Activated naive CD4-positive, alpha-beta T cell (primary cell): ENCODE results near the gene PARVB.

Source experiments
- DNase-seq, 4 experiments: peaks; one replicate each; lab custom pipeline; 2025; lab: John Stamatoyannopoulos, UW

The PARVB gene

DNA sequence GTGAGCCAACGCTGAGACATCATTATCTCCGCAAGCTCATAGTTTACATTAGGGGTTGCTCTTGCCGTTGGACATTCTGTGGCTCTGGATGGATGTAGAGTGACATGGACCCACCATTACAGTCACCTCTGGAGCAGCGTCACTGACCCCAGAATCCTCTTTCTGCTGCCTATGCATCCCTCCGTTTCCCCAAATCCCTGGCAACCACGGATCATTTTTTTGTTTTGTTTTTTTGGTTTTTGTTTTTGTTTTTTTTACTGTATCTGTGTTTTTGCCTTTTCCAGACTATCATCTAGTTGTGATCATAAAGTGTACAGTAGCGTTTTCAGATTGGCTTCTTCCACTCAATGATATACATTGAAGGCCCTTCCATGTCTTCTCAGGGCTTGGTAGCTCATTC, 4.0 kb downstream of the PARVB start:
- DNase-seq: no peak

DNA sequence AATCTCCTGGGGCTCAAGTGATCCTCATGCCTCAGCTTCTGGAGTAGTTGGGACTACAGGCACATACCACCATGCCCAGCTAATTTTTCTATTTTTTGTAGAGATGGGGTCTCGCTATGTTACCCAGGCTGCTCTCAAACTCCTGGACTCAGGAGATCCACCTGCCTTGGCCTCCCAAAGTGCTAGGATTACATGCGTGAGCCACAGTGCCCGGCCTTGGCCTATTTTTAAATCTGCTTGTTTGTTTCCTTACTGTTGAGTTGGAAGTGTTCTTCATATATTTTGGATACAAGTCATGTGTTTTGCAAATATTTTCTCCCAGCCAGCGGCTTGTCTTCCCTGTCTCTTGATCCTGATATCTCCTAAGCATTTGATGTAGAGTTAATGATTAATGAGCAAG, 5.0 kb downstream of the PARVB start:
- no peak for DNase-seq

DNA sequence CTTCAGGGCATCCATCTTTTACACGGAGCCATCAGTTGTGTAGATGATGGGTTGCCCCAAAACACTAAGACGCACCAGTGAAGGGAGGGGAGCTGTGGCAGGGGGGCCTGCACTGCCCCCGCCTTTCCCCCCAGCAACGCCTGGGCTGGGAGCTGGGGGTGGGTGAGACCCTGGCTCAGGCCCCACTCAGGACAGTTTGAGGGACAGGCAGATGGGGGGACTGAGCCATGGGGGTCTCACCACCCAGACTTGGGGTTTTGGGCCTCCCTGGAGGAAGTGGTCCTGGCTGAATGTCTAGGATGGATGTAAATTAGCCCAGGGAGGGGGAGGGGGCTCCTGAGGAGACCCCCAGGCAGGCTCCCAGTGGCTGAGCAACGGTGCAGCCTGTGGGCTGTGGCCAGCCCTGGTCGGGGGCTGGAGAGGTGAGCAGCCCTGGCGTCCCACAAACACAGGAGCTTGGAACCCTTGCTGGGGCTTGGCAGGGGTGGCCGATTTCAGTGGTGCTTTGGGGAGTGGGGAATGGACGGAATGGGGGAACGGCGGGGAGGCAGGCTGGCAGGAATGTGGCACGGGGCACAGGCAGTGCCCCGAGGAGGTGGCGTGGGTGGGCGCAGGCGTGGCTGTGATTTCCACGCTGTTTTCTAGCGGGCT, 6.1 kb downstream of the PARVB start:
- no peak for DNase-seq

DNA sequence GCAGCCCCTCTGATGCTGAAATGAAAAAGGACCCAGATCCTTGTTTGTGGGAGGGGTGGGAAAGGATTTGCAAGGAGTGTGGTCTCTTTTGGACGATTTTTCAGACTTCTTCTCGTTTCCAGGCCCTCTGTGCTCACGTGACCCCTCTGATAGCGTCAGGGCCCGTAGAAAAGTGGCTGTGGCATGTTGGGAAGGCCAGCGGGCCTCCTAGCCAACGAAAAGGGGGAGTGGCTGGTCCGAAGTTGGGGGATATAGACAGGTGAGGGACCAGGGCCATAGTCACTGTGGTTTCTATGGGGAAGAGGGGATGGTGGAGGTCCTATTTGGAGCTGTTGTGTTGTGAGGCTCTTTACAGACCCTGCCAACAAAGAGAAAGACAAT, 6.6 kb downstream of the PARVB start:
- no peak for DNase-seq

DNA sequence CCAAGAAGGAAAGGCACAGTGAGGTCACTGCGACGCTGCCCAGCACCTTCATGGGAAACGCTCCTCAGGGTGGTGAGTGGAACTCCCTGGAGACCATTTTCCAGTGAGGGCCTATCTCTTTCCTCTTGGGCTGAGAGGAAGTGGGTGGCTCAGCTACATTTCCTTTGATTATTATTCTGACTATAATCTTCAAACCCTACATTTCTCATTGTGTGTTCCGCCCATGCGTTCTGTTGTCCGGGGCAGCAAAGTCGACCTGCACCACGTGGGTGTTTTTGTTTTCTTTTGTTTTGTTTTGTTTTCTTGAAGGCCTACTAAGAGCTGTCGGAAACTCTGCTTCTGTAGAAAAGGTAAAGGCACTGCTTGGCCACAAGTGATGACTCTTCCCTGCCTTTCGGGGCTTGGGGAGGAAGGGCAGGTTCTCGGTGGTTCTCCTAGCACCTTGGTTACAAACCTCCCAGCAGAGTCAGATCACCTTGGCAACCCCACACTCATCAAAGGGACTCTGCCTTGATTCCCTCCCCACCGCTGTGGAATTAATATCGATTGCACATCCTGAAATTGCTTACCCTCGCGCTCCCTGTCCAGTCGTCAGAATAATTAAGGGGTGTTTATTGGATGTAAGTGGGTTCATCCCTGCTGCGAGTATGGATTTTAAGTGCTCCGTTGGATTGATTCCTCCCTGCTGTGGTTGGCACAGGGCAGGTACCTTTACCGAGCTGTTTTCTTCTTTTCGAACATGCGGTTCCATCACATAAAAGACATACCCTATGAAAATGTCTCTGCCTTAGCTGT, 7.3 kb downstream of the PARVB start:
- DNase-seq: no peak

DNA sequence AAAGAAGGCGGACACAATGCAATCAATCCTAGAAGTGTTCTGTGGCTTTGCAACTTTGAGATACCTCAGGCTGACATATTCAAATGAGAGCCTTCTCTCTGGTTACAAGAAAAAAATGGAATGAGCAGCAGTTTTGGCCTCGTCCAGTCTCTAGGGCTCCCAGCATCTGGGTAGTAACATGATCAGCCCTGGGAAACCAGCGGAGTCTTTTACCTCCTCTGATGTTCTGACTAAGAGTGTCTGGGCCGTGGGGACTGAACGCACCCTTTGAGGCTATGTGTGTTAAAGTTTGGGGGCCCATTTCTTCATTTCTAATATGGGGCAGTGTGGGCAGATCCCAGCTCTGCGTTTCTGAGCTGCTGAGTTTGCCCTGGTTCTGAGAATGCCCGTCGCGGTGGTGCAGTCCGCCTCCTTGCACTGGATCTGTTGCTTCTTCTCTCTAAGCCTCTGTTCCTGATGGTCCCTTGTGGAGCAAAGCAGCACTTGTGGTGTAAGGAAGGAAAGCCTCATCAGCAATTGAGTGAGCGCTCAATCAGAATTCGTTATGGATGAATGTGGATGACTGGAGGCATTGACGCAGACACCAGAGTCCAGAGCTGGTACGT, 8.1 kb downstream of the PARVB start:
- no peak for DNase-seq

DNA sequence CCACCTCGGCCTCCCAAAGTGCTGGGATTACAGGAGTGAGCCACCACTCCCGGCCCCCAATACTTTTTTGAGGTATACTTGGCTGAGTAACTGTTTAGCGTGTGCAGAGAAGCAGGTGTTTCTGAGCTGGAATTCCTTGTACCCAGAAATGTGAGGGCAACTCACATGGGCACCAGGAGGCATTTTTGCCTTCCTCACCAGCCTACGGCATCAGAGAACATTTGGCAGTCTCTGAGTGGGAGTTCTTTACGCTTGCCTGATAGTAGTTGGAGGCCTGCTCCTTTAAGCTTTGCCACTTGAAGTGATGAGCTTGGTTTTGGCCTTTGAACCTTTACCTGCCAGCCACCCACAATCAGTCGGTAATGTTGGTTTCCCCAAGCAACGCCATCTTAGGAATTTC, 9.2 kb downstream of the PARVB start:
- no peak for DNase-seq

DNA sequence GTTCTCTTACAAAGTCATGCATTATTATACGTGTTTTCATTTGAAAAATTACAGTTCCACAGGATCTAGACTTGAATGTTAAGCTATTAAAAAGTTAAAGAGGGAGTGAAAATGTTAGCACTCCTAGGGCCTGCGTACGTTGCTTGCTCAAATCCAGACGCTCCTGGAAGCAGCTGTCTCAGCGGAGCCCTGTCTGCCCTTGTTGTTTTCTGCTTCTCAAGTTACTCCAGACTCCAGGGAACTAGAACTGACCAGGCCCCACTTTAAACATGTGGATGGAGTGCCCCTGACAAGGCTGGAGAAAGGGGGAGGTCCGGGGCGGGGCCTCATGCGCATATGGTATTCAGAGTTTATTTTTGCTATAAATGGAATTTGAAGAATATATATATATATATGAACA, 9.6 kb downstream of the PARVB start:
- no peak for DNase-seq

DNA sequence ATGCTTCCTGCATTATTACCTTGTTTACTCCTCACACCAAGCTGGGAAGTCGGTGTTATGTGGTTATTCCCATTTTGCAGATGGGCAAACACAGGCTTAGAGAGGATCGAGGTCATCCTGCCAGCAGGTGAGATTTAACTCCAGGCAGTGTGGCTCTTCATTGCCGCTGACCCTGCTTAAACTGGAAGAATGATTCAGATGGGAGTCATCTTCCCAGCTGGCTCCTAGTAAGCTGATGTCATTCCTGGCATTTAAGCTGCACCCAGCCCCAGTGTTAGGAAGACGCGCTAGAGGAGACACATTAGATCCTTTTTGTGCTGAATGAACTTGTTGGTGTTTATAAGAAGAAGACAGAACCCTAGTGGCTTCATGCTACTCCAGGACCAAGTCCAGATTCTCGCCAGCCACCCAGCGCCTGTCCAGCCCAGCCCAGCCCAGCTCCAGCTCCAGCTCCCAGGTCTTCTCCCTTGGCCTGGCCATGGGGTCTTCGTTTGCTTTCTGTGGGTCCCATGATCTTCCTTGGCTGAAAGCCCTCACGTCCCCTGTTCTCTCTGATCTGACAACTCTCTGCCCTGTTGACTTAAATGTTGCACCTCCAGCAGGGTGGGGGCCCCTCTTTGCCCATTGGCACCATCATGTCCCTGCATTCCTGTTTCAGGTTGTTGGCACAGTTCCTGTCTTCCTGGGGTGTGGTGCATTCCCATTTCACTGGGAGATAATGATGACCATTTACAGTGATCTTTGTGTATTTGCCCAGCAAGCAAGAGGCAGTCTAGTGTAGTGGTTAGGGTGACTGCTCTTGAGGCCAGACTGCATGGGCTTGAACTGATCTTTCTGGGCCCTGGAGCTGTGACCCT, 13.6 kb downstream of the PARVB start:
- DNase-seq: no peak

DNA sequence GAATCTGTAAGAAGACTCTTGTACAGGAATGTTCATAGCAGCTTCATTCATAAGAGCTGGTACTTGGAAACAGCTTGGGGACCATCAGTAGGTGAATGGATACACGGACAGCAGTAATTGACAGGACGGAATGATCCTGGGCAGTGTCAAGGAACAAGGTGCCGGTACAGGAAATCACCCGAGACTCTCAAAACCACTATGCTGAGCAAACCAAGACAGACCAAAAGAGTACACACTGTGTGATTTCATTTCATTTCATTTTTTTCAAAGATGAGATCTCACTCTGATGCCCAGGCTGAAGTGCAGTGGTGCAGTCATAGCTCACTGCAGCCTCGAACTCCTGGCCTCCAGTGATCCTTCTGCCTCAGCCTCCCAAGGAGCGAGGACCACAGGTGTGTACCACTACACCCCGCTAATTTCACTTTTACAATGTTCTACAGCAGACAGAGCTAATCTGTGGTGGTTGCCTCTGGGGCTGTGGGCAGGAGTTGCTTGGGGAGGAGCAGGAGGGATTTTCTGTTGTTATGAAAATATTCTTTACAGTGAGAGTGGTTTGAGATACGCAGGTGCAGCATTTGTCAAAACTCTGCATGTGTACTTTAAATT, 15.6 kb downstream of the PARVB start:
- DNase-seq: no peak

DNA sequence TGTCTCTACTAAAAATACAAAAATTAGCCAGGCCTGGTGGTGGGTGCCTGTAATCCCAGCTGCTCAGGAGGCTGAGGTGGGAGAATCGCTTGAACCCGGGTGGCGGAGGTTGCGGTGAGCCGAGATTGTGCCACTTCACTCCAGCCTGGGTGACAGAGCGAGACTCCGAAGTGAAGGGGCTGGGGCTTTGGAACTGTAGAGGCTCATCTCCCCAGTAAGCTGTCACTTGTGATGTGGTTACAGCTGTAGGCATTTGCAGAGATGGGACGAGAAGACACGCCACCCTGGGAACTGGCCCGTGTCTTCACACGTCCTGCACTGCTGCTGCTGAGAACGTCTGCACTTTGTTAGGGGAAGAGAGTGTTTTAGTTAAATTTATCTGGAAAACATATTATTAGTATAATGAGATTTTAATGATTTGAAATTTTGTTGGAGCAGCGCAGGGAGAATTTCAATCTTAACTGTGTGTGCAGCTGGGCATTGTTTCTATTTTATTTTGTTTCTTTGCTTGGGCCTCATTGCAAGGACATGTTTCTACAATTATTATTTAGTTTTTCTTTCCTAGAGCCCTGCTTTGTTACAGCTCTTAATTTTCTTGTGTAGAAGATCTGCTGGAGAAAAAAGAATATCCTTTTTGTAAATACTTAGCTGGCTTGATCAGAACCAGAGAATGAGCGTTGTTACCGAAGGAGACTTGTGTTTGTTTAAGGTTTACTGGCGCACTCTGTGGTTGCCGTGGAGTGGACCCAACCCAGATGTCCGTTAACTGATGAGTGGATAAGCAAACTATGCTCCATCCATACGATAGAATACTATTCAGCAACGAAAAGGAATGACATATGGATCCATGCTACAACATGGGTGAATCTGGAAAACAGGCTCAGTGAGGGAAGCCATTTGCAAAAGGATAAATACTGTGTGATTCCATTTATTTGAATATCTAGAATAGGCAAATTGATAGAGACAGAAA, 18.4 kb downstream of the PARVB start:
- no peak for DNase-seq

DNA sequence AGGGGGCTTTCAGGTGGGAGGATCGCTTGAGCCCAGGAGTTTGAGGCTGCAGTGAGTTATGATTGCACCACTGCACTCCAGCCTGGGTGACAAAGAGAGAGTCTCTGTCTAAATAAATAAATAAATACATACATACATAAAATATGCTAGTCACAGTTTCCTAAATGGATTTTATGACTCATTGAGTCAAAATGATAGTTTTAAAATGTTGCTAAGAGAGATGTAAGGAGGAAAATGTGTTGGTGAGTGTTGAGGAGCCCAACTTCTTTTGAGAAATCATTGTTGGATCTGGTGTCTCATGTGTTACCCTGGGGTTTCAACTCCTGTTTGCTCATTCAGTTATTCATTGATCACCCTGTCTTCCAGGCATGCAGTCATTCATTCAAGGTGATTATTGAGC, 21.0 kb downstream of the PARVB start:
- DNase-seq: no peak

DNA sequence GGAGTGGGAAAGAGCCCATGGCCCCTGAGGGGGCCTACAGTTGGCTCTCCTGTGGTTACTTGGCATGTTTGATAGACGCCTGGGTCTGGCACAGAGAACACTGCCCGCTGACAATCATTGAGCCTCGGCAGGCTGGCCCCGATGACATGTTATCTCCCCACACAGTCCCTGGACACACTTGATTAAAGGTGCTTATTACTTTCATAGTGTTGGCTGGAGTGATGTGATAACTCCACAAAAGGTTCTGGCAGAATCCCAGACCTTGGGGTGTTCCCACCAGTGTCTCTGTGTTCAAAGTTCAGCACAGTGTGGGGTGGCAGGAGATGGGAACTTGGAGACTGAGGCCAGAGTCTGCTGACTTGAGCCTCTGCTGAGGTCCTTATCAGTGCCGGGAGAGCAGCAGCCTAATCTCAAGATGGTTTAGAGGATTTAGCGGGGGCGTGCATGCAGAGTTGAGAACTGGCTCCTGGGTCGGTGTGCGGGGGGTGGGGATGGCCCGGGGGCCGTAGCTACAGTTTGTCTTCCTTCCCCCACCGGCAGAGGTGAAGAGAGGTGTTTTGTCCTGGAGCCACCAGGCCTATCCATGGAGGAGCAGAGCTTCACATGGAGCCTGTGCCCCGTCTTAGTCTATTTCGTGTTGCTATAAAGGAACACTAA, 22.5 kb downstream of the PARVB start:
- DNase-seq: no peak

DNA sequence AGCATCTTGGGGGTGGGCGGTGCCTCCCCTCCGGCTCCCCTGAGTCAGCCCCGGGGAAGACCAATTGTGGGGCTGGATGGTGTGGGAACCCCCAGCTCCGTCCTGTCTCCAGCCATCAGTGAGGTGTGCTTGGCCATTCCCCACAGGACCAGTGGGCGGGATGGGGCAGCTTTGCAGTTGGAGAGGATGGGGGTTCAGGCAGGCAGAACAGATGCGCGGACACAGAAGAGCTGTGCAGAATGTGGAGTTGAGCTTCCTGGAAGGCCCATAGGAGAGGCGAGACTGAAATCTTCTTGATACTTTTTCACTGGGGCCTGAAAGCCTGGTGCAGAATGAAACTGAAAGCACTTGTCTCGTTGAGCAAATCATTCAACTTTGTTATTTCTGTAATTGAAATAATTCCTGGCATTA, 23.8 kb downstream of the PARVB start:
- no peak for DNase-seq

DNA sequence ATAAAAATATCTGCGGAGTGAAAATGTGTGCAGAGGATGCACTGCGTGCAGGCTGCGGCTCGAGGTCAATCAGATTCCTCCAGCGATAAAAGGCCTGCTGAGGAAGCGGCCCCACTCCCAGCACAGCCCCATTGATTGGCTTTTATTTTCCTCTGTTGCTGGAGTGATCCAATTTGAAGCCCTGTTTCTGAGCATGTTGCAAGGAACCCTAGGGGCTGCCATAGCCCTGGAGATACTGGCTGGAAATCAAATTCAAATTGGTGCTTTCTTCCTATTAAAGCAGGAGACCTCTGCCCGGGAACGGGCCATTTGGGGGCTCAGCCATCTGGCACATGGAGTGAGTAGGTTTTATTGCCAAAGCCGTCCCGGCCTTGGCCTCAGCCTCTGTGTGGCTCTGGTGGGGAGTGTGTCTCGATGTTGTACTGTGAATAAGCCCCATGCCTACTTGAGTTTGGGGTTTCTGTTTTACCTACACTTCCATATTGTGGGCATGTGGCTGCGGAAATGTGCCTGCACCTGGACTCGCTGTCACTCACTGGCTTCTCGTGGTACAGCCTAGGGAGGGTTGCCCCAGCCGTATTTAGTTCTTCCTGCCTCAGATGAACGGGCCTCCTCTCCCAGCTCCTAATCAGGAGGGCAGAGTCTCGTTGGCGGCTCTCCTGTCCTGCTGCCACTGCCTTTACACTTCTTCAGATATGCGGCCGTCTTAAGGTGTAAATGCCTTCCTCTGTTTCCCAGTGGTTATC, 25.6 kb downstream of the PARVB start:
- DNase-seq: no peak

DNA sequence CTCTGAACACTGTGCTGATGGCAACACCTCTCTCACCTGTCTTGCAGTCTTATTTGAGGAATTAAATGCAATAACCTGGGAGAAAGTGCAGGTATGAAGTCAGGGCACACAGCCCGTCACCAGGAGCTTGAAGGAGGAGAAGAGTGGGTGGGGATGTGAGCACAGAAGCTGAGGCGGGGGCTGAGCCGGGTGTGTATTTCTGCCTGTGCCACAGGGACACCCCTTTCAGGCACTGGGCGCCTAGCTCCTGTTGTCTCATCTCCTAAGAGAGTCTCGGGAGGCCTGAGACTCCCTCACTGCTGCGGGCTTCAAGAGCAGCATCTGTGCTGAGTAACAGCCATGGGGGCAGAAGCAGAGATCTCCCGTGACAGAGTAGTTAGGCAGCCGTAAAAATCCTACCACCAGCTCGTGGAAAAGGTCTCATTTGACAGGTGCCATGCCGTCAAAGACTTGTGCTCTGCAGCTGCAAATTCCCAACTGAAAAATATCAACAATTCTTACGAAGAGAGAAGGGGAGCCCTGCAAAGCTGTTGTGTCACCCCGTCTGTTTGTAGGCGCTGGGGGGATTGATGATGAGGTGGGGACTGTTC, 26.8 kb downstream of the PARVB start:
- DNase-seq: no peak

DNA sequence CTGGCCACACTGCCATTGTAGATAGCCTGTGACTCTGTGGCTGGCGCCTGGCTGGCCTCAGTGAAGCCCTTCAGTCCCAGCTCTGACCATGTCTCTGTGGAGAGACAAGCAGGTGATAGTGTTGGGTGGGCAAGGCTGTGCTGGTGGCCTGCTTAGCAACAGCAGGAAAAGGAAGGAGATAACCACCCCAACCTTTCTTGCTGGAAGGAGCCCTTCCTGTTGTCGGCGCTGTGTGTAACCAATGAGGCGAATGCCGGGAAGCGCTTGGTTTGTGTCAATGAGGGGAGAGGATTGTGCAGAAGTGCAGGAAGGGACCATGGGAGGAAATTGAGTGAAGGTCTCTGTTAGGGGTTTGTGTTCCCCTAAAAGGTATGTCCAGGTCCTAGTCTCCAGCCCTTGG, 27.3 kb downstream of the PARVB start:
- DNase-seq: no peak

DNA sequence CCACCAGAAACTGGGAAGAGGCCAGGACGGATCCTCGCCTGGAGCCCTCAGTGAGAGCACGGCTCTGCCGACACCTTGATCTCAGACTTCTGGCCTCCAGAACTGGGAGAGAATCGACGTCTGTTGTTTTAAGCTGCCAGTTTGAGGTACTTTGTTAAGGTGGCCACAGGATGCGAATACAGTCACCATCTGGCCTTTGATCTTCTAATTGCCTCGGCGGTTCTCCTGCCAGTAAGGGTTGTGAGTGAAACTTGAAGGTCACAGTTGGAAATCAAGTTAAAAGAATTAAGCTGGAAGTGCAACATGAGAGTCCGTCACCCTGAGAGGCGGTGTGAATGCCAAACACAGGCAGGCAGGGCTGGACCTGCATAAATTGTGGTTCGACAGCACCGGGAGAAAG, 27.9 kb downstream of the PARVB start:
- DNase-seq: no peak

DNA sequence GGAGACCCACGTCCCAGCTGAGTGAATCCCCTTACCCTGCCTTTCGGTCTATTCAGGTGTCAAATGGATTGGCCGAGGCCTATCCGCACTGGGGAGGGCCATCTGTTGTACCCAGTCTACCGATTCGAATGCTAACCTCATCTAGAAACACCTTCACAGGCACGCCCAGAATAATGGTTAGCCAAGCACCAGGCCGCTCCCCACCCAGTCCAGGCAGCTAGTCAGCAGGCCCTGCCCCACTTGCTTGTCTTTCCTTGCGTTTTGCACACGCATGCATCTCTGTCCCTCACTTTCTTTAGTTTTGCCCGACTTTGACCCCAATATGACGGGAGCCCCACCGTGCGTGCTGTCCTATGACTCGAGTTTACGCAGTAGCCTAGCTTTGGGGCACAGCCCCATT, 31.7 kb downstream of the PARVB start:
- DNase-seq: no peak
